Panc1 (cell line): ENCODE results near the gene PLXNC1. TPM values are rescaled to one million over a fixed set of nuclear protein-coding genes. Genes with fewer than 3 reads are reported as not detected.

Source experiments
- ATAC-seq: fragments of 200-7000 bp; cut with Tn5 transposase; 2 replicates; pipeline ENCODE4 v1.9.1; 2020; ENCODE audit warnings: mild to moderate bottlenecking, moderate library complexity
- BruUV-seq: library from RNA; stranded (reverse); fragments of 400-500 nt; replicated peaks from 2 replicates; lab custom pipeline; 2021; lab: Mats Ljungman, UMichigan
- CTCF ChIA-PET: fragments of 300-600 bp; sonication (Branson Sonifier 250); formaldehyde crosslinking; loops from one replicate; lab custom pipeline; 2022; ENCODE audit warnings: antibody characterized with exemption; lab: Charles Lee
- POLR2A ChIA-PET: fragments of 300-600 bp; sonication (Branson Sonifier 250); formaldehyde crosslinking; loops from one replicate; lab custom pipeline; 2022; ENCODE audit warnings: antibody characterized with exemption; lab: Charles Lee
- DNase-seq: peaks from one replicate; pipeline ENCODE4 v3.0.0-alpha.2; 2010; ENCODE audit warnings: low read depth, low spot score
- H3K27ac ChIP-seq: 2 replicates; pipeline ENCODE4 v1.5.1; 2011; ENCODE audit warnings: mild to moderate bottlenecking, low read length, inconsistent platforms
- H3K27me3 ChIP-seq: fragments of 200-500 bp; sonication (Bioruptor generic); 2 replicates; pipeline ENCODE4 v1.6.0; 2014; ENCODE audit warnings: low read length, inconsistent platforms; ENCODE audit not compliant: control insufficient read depth, insufficient read depth
- H3K36me3 ChIP-seq: fragments of 200-500 bp; sonication (Bioruptor generic); 2 replicates; pipeline ENCODE4 v1.5.1; 2014; ENCODE audit warnings: inconsistent platforms, mild to moderate bottlenecking, low read length, moderate library complexity; ENCODE audit not compliant: control insufficient read depth, insufficient read depth
- H3K4me1 ChIP-seq: 2 replicates; pipeline ENCODE4 v1.5.1; 2011; ENCODE audit warnings: inconsistent platforms, mild to moderate bottlenecking, low read length, moderate library complexity; ENCODE audit not compliant: control insufficient read depth, insufficient read depth
- H3K4me3 ChIP-seq, 2 experiments: 2 replicates each; pipeline ENCODE4 v1.5.1; 2011 to 2012; ENCODE audit warnings: low read depth in 2 of 2, low read length in 2 of 2, mild to moderate bottlenecking in 2 of 2, inconsistent platforms in 1 of 2, moderate library complexity in 1 of 2
- H3K9me3 ChIP-seq: fragments of 200-500 bp; sonication (Bioruptor generic); 2 replicates; pipeline ENCODE4 v1.5.1; 2014; ENCODE audit warnings: low read depth, mild to moderate bottlenecking, inconsistent platforms, low read length, moderate library complexity; ENCODE audit not compliant: control insufficient read depth, insufficient read depth
- CTCF ChIP-seq: fragments of 450-650 bp; IDR thresholded peaks from 2 replicates; pipeline ENCODE4 v1.5.1; 2017; ENCODE audit warnings: mild to moderate bottlenecking
- POLR2AphosphoS5 ChIP-seq: IDR thresholded peaks from 2 replicates; pipeline ENCODE4 v1.6.1; 2012; ENCODE audit warnings: mild to moderate bottlenecking, low read depth, low read length, moderate library complexity
- REST ChIP-seq, 2 experiments: IDR thresholded peaks; 2 replicates each; pipeline ENCODE4 v1.6.1; 2011 to 2012; ENCODE audit warnings: low read depth in 2 of 2, control low read depth in 1 of 2, low read length in 1 of 2, mild to moderate bottlenecking in 1 of 2, moderate library complexity in 1 of 2; ENCODE audit not compliant: insufficient read depth in 1 of 2
- SIN3A ChIP-seq: IDR thresholded peaks from 2 replicates; pipeline ENCODE4 v1.6.1; 2012; ENCODE audit warnings: low read depth, mild to moderate bottlenecking, low read length, moderate library complexity, borderline replicate concordance; ENCODE audit not compliant: insufficient read depth
- TCF7L2 ChIP-seq: IDR thresholded peaks from 2 replicates; pipeline ENCODE4 v1.6.1; 2011; ENCODE audit warnings: mild to moderate bottlenecking, low read depth, low read length, inconsistent platforms
- in situ Hi-C: cut with HindIII; loops from 2 replicates; pipeline ENCODE4 v1.10.0; 2016; ENCODE audit warnings: low sequenced_read_pairs, low pct_unique_long_range_greater_than_20kb
- intact Hi-C: fragments of 100-400 bp; cut with micrococcal nuclease; formaldehyde crosslinking; loops from one replicate; pipeline ENCODE4 v1.10.0; 2022; ENCODE audit not compliant: unreplicated experiment
- total RNA-seq: library from RNA; stranded (reverse); gene quantifications from one replicate; pipeline ENCODE4 v1.2.1, GENCODE V29; 2021; ENCODE audit not compliant: unreplicated experiment

Gene PLXNC1
- total RNA-seq, 1 experiment from 2014 or later: 0.57 TPM

DNA sequence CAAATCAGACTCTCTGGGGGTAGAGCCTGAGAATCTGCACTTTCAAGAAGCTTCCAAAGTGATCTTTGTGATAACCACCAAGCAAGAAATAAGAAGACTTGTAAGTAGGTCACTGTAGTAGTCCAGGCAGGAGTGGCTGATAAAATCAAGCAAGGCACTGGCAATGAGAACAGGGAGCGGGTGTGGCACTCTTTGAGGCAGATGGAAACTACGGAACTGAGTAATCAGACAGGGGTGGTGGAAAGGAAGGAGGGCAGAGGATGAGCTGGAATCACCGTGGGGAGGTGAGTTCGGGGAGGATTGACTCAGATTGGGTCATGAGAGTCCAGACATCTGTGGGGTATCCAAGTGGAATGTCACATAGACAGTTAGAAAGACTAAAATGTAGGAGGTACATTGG lies 44.4 kb upstream of the PLXNC1 start:
- H3K4me3 ChIP-seq: no peak overlapping the region
- no peak for DNase-seq
- in situ Hi-C loops (no loop called here), intact Hi-C loops (loop anchor here (2.0 to 10.0 kb wide), 3 partner anchors 539 to 679 kb away; no protein-coding TSS in a partner anchor)
- H3K27me3 ChIP-seq: no peaks in the 10 kb centered on the region
- ATAC-seq: no peak
- H3K27ac ChIP-seq: no peak overlapping the region
- no peaks in the 10 kb centered on the region for H3K36me3 ChIP-seq
- H3K9me3 ChIP-seq: no peaks in the 10 kb centered on the region
- no TSS peak for BruUV-seq
- H3K4me1 ChIP-seq: peaks cover 22% of the 10 kb centered on the region
- TF ChIP-seq POLR2AphosphoS5 (no peak), TCF7L2 (no peak), SIN3A (no peak), CTCF (no peak), REST (IDR thresholded peaks at IDR 0.05; ENCODE audit: insufficient read depth in 1 of 2, low read depth in 2 of 2, low read length in 1 of 2) (no peak)
- CTCF ChIA-PET: no interaction called here
- POLR2A ChIA-PET: no interaction called here

- TF ChIP-seq TCF7L2: no peak
- no peak for TF ChIP-seq POLR2AphosphoS5
- TF ChIP-seq REST (IDR thresholded peaks at IDR 0.05; ENCODE audit: insufficient read depth in 1 of 2, low read depth in 2 of 2, low read length in 1 of 2): no peak
- TF ChIP-seq SIN3A: no peak
- no peak for TF ChIP-seq CTCF
- no peak for DNase-seq
- no peaks in the 10 kb centered on the region for H3K27me3 ChIP-seq
- intact Hi-C loops (loop anchor here (10.0 kb wide), 1 partner anchor 683 kb away; no protein-coding TSS in a partner anchor), in situ Hi-C loops (no loop called here)
- POLR2A ChIA-PET: no interaction called here
- no peaks in the 10 kb centered on the region for H3K4me1 ChIP-seq
- no TSS peak for BruUV-seq
- no peak overlapping the region for H3K4me3 ChIP-seq
- no peak overlapping the region for H3K27ac ChIP-seq
- no peak for ATAC-seq
- CTCF ChIA-PET: interaction anchor here (0.6 kb wide), 1 partner anchor 457 kb away, joined by 4 read pairs; no protein-coding TSS in a partner anchor
- H3K9me3 ChIP-seq: no peaks in the 10 kb centered on the region
- no peaks in the 10 kb centered on the region for H3K36me3 ChIP-seq
Observed at GRCh38 chr12:94107910-94108309, 40.5 kb upstream of the PLXNC1 start.
